DOHH2 (cell line): Measurements from ENCODE around the gene MST1.

Source experiments
- H3F3A ChIP-seq: fragments of 200-600 bp; sonication (generic), shearing (Covaris generic); 2 replicates; pipeline ENCODE4 v1.6.0; 2016; ENCODE audit warnings: antibody characterized with exemption, mild to moderate bottlenecking; ENCODE audit not compliant: control insufficient read depth, insufficient read depth
- H3K27ac ChIP-seq: fragments of 200-600 bp; sonication (generic); 2 replicates; pipeline ENCODE4 v1.5.1; 2014; ENCODE audit warnings: low read depth, mild to moderate bottlenecking, low read length, moderate library complexity
- H3K27me3 ChIP-seq: fragments of 200-600 bp; sonication (generic); 2 replicates; pipeline ENCODE4 v1.6.1; 2014; ENCODE audit warnings: mild to moderate bottlenecking, low read length, mixed read lengths; ENCODE audit not compliant: control insufficient read depth
- H3K36me3 ChIP-seq: fragments of 200-600 bp; sonication (generic); 2 replicates; pipeline ENCODE4 v1.6.1; 2014; ENCODE audit warnings: mild to moderate bottlenecking, low read length, moderate library complexity, mixed read lengths; ENCODE audit not compliant: control insufficient read depth
- H3K4me1 ChIP-seq: fragments of 200-600 bp; sonication (generic); 2 replicates; pipeline ENCODE4 v1.6.1; 2014; ENCODE audit warnings: mild to moderate bottlenecking, low read length, mixed read lengths; ENCODE audit not compliant: control insufficient read depth
- H3K4me2 ChIP-seq: fragments of 200-600 bp; sonication (generic); 2 replicates; pipeline ENCODE4 v1.6.0; 2014; ENCODE audit warnings: mild to moderate bottlenecking, low read length, moderate library complexity
- H3K4me3 ChIP-seq: fragments of 200-600 bp; sonication (generic); 2 replicates; pipeline ENCODE4 v1.5.1; 2014; ENCODE audit warnings: mild to moderate bottlenecking, low read length, mixed read lengths
- H3K79me2 ChIP-seq: fragments of 200-600 bp; sonication (generic); 2 replicates; pipeline ENCODE4 v1.6.1; 2014; ENCODE audit warnings: mild to moderate bottlenecking, low read length, mixed read lengths; ENCODE audit not compliant: control insufficient read depth
- H3K9me2 ChIP-seq: fragments of 200-600 bp; sonication (generic); replicated peaks from 2 replicates; pipeline ENCODE4 v1.6.1; 2014; ENCODE audit warnings: mild to moderate bottlenecking, low read length, mixed read lengths; ENCODE audit not compliant: control insufficient read depth
- H3K9me3 ChIP-seq: fragments of 200-600 bp; sonication (generic); 2 replicates; pipeline ENCODE4 v1.6.1; 2014; ENCODE audit warnings: antibody characterized with exemption, low read length, mixed read lengths; ENCODE audit not compliant: control insufficient read depth, insufficient read depth
- H4K20me1 ChIP-seq: fragments of 200-600 bp; sonication (generic); 2 replicates; pipeline ENCODE4 v1.6.0; 2014; ENCODE audit warnings: low read depth, mild to moderate bottlenecking, antibody characterized with exemption, low read length, moderate library complexity; ENCODE audit not compliant: control insufficient read depth, insufficient read depth
- CTCF ChIP-seq: fragments of 200-600 bp; sonication (generic); IDR thresholded peaks from one replicate; pipeline ENCODE4 v1.5.1; 2014; ENCODE audit warnings: antibody characterized with exemption, mild to moderate bottlenecking, low read depth, low read length; ENCODE audit not compliant: poor library complexity, severe bottlenecking
- EZH2phosphoT487 ChIP-seq: fragments of 200-600 bp; sonication (generic); IDR thresholded peaks from 2 replicates; pipeline ENCODE4 v1.6.1; 2017; ENCODE audit warnings: borderline replicate concordance, mild to moderate bottlenecking, antibody characterized with exemption, low read length, moderate library complexity, mixed read lengths

MST1 gene

DNA sequence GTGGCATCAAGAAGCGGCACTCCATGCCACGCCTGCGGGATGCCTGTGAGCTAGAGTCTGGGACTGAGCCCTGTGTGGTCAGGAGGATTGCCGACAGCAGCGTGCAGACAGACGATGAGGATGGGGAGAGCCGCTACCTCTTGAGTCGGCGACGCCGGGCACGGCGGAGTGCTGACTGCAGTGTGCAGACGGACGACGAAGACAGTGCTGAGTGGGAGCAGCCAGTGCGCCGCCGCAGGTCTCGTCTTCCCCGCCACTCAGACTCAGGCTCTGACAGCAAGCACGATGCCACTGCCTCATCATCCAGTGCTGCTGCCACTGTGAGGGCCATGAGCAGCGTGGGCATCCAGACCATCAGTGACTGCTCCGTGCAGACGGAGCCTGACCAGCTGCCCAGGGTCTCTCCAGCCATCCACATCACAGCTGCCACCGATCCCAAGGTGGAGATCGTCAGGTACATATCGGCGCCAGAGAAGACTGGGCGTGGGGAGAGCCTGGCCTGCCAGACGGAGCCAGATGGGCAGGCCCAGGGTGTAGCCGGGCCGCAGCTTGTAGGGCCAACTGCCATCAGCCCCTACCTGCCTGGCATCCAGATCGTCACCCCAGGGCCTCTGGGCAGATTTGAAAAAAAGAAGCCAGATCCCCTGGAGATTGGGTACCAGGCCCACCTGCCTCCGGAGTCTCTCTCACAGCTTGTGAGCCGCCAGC, 31.9 kb downstream of the MST1 start:
- TF ChIP-seq EZH2phosphoT487 (no peak), CTCF (no peak)
- Histone ChIP-seq H3K9me3 (no peaks in the 10 kb centered on the region), H3K4me3 (no peak overlapping the region), H3K79me2 (no peaks in the 10 kb centered on the region), H4K20me1 (no peaks in the 10 kb centered on the region), H3K27ac (no peak overlapping the region), H3F3A (no peaks in the 10 kb centered on the region), H3K4me2 (peak overlapping the region; percentile 36), H3K9me2 (no peaks in the 10 kb centered on the region), H3K36me3 (no peaks in the 10 kb centered on the region), H3K4me1 (peaks cover 12% of the 10 kb centered on the region), H3K27me3 (no peaks in the 10 kb centered on the region)

- H3K4me1 ChIP-seq, result peaks cover 12% of the 10 kb centered on the region
- H3K4me2 ChIP-seq, result peak overlapping the region; percentile 36
- H3K27ac ChIP-seq, result no peak overlapping the region
- no peaks in the 10 kb centered on the region for H3K9me2 ChIP-seq
- H3K27me3 ChIP-seq, result no peaks in the 10 kb centered on the region
- no peak overlapping the region for H3K4me3 ChIP-seq
- no peaks in the 10 kb centered on the region for H3F3A ChIP-seq
- TF ChIP-seq CTCF, result peak; percentile 40
- no peak for TF ChIP-seq EZH2phosphoT487
- no peaks in the 10 kb centered on the region for H3K9me3 ChIP-seq
- no peaks in the 10 kb centered on the region for H3K36me3 ChIP-seq
- no peaks in the 10 kb centered on the region for H3K79me2 ChIP-seq
- H4K20me1 ChIP-seq, result no peaks in the 10 kb centered on the region
Measured at GRCh38 chr3:49656541-49657112, 32.6 kb downstream of the MST1 start.

DNA sequence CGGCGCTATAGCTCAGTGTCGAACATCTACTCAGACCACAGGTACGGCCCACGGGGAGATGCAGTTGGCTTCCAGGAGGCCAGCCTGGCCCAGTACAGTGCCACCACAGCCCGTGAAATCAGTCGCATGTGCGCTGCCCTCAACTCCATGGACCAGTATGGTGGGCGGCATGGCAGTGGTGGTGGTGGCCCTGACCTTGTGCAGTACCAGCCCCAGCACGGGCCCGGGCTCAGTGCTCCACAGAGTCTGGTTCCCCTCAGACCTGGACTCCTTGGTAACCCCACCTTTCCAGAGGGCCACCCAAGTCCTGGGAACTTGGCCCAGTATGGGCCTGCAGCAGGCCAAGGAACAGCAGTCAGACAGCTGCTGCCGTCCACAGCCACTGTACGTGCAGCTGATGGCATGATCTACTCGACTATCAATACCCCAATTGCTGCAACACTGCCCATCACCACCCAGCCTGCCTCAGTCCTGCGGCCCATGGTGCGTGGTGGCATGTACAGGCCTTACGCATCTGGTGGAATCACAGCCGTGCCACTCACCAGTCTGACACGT, 33.5 kb downstream of the MST1 start:
- H3K4me3 ChIP-seq, result no peak overlapping the region
- no peak overlapping the region for H3K27ac ChIP-seq
- no peaks in the 10 kb centered on the region for H3K79me2 ChIP-seq
- TF ChIP-seq EZH2phosphoT487 (no peak), CTCF (no peak)
- H3K27me3 ChIP-seq, result no peaks in the 10 kb centered on the region
- no peaks in the 10 kb centered on the region for H4K20me1 ChIP-seq
- H3K9me3 ChIP-seq, result no peaks in the 10 kb centered on the region
- H3K9me2 ChIP-seq, result no peaks in the 10 kb centered on the region
- H3K36me3 ChIP-seq, result no peaks in the 10 kb centered on the region
- H3F3A ChIP-seq, result no peaks in the 10 kb centered on the region
- H3K4me1 ChIP-seq, result peaks cover 12% of the 10 kb centered on the region
- no peak overlapping the region for H3K4me2 ChIP-seq
